GM23338 (cell line): ENCODE data around the gene SERAC1.

Experiments
- CREB1 ChIP-seq: fragments of 250-450 bp; sonication (Bioruptor Pico); IDR thresholded peaks from 2 replicates; pipeline ENCODE4 v1.5.0; 2020; ENCODE audit warnings: low read depth, mild to moderate bottlenecking, moderate library complexity
- EZH2 ChIP-seq: fragments of 200-600 bp; sonication (generic); IDR thresholded peaks from one replicate; pipeline ENCODE4 v1.8.0; 2017; ENCODE audit warnings: antibody characterized with exemption, mild to moderate bottlenecking, low read depth; ENCODE audit not compliant: unreplicated experiment
- JUNB ChIP-seq: IDR thresholded peaks from one replicate; pipeline ENCODE4 v1.6.1; 2016; ENCODE audit warnings: antibody characterized with exemption; ENCODE audit not compliant: unreplicated experiment
- STAT1 ChIP-seq: IDR thresholded peaks from one replicate; pipeline ENCODE4 v1.6.1; 2016; ENCODE audit warnings: antibody characterized with exemption; ENCODE audit not compliant: unreplicated experiment
- TF ChIP-seq, protein P1 (sequence below), 2 experiments: fragments of 200-600 bp in 1 of 2; sonication (generic) in 1 of 2; conservative IDR thresholded peaks; 2 replicates each; pipeline versions ENCODE4 v1.5.1 to v1.6.1; 2016 to 2017; ENCODE audit warnings: antibody characterized with exemption in 2 of 2, low read depth in 2 of 2, mild to moderate bottlenecking in 2 of 2, moderate library complexity in 1 of 2
- TF ChIP-seq, protein P2 (sequence below): IDR thresholded peaks from 2 replicates; pipeline ENCODE4 v1.6.1; 2016; ENCODE audit warnings: antibody characterized with exemption

DNA sequence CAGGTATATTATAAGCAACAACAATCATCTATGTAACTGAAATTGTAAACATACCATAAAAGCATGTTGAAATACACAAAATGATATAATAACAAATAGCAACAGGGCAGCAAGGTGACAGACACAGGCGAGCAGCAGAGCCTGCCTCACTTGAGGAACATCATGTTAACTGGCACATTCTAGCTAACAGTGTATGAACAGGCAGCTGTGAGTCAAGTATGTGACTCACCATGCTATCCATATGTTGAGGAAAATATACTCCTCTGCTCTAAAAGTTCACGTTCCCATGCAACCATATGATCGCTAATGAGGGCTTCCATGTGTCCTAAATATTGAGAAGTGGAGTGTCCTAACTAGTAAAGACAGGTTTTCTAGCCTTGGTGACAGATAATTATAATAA, 18.4 kb downstream of the SERAC1 start:
- TF ChIP-seq, protein P1, sequence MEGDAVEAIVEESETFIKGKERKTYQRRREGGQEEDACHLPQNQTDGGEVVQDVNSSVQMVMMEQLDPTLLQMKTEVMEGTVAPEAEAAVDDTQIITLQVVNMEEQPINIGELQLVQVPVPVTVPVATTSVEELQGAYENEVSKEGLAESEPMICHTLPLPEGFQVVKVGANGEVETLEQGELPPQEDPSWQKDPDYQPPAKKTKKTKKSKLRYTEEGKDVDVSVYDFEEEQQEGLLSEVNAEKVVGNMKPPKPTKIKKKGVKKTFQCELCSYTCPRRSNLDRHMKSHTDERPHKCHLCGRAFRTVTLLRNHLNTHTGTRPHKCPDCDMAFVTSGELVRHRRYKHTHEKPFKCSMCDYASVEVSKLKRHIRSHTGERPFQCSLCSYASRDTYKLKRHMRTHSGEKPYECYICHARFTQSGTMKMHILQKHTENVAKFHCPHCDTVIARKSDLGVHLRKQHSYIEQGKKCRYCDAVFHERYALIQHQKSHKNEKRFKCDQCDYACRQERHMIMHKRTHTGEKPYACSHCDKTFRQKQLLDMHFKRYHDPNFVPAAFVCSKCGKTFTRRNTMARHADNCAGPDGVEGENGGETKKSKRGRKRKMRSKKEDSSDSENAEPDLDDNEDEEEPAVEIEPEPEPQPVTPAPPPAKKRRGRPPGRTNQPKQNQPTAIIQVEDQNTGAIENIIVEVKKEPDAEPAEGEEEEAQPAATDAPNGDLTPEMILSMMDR (conservative IDR thresholded peaks at IDR 0.05; ENCODE audit: low read depth in 2 of 2) = no peak
- TF ChIP-seq EZH2 = no peak
- no peak for TF ChIP-seq JUNB
- TF ChIP-seq, protein P2, sequence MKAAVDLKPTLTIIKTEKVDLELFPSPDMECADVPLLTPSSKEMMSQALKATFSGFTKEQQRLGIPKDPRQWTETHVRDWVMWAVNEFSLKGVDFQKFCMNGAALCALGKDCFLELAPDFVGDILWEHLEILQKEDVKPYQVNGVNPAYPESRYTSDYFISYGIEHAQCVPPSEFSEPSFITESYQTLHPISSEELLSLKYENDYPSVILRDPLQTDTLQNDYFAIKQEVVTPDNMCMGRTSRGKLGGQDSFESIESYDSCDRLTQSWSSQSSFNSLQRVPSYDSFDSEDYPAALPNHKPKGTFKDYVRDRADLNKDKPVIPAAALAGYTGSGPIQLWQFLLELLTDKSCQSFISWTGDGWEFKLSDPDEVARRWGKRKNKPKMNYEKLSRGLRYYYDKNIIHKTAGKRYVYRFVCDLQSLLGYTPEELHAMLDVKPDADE = no peak
- no peak for TF ChIP-seq STAT1
- TF ChIP-seq CREB1 = no peak
